NCI-H146 treated with DMSO at 0.1 percent for 48 hours (cell line): Measurements from ENCODE around the gene TRPM7.
"Not testable (repeated sequence)": the region's sequence is repeated elsewhere in the genome, so short reads cannot be mapped to it uniquely, and the experiment has no call there.

ENCODE experiments used
- DNase-seq: peaks from one replicate; lab custom pipeline; 2025; ENCODE audit not compliant: unreplicated experiment; lab: John Stamatoyannopoulos, UW

Gene TRPM7

GRCh38 chr15:50577492-50577891, 109.1 kb downstream of the TRPM7 start:
- DNase-seq, result no peak

GRCh38 chr15:50576166-50576565, 110.4 kb downstream of the TRPM7 start:
- no peak for DNase-seq

GRCh38 chr15:50573842-50574241, 112.8 kb downstream of the TRPM7 start:
- DNase-seq, result not testable (repeated sequence)

GRCh38 chr15:50563756-50564155, 122.8 kb downstream of the TRPM7 start:
- DNase-seq, result no peak

GRCh38 chr15:50562735-50563640, 123.6 kb downstream of the TRPM7 start:
- DNase-seq, result no peak

GRCh38 chr15:50558012-50558411, 128.6 kb downstream of the TRPM7 start:
- no peak for DNase-seq

GRCh38 chr15:50556642-50557371, 129.8 kb downstream of the TRPM7 start:
- no peak for DNase-seq

- no peak for DNase-seq
Observed at GRCh38 chr15:50552238-50552637, 134.4 kb downstream of the TRPM7 start.

GRCh38 chr15:50549326-50549725, 137.3 kb downstream of the TRPM7 start:
- no peak for DNase-seq

- DNase-seq, result no peak
Observed at GRCh38 chr15:50546566-50546965, 140.0 kb downstream of the TRPM7 start, which contains the start of gene USP50. Gene USP50, minus strand, starts transcription at chr15:50546666. Its CDS starts 141 bp downstream, at chr15:50546525.

- DNase-seq, result no peak
Observed at GRCh38 chr15:50544368-50544767, 142.2 kb downstream of the TRPM7 start.

GRCh38 chr15:50543556-50543955, 143.0 kb downstream of the TRPM7 start:
- DNase-seq, result no peak

GRCh38 chr15:50542887-50543210, 143.7 kb downstream of the TRPM7 start:
- no peak for DNase-seq

- no peak for DNase-seq
Observed at GRCh38 chr15:50531766-50532165, 154.8 kb downstream of the TRPM7 start.

- DNase-seq, result no peak
Observed at GRCh38 chr15:50531163-50531562, 155.4 kb downstream of the TRPM7 start.

- DNase-seq, result no peak
Observed at GRCh38 chr15:50523851-50524251, 162.7 kb downstream of the TRPM7 start.

- no peak for DNase-seq
Observed at GRCh38 chr15:50519740-50520425, 166.7 kb downstream of the TRPM7 start.

GRCh38 chr15:50513001-50513400, 173.6 kb downstream of the TRPM7 start:
- DNase-seq, result no peak
